Pancreas (tissue), 10 donors: Measurements from ENCODE around the gene UBA1. TPM values are rescaled to one million over a fixed set of nuclear protein-coding genes. Genes with fewer than 3 reads are reported as not detected.
A peak's percentile ranks its signal among the peaks of the same experiment; 100 is the strongest.

Experiments
- ATAC-seq, 4 donors: fragments of 200-7000 bp; cut with Tn5 transposase; one replicate each; pipeline versions ENCODE4 v1.8.0 to v1.9.1; 2020; ENCODE audit warnings: mild to moderate bottlenecking in 4 of 4, moderate library complexity in 4 of 4
- DNase-seq, 6 donors: peaks; one replicate each; pipeline ENCODE4 v3.0.0-alpha.2; 2020
- FAIRE-seq: peaks from 2 replicates; lab custom pipeline; 2012; peaks lifted over from hg19 to GRCh38; lab: Jason Lieb, UNC
- H3K27ac ChIP-seq, 4 donors: fragments of 200-600 bp; sonication (generic); 1 replicate in 3 of 4; 2 replicates in 1 of 4; pipeline versions ENCODE4 v1.5.0 to v1.8.0; 2020
- H3K27me3 ChIP-seq, 4 donors: fragments of 200-600 bp; one replicate each; pipeline ENCODE4 v1.8.0; 2021
- H3K36me3 ChIP-seq, 3 donors: fragments of 200-600 bp; sonication (generic) in 1 of 3; one replicate each; pipeline versions ENCODE4 v1.5.0 to v1.8.0; 2020 to 2021
- H3K4me1 ChIP-seq, 3 donors: fragments of 200-600 bp; one replicate each; pipeline ENCODE4 v1.8.0; 2021
- H3K4me3 ChIP-seq, 4 donors: fragments of 200-600 bp; sonication (generic) in 2 of 4; one replicate each; pipeline versions ENCODE4 v1.5.0 to v1.8.0; 2020 to 2021
- H3K9me3 ChIP-seq, 4 donors: fragments of 200-600 bp; one replicate each; pipeline ENCODE4 v1.8.0; 2021
- WGBS, 2 donors: extraction: QIAGEN DNeasy Blood & Tissue Kit; methylation state at CpG; one replicate each; pipeline ENCODE4 v1.1.7; 2013; 5-methylcytosine and 5-hydroxymethylcytosine counted together
- intact Hi-C, 3 donors: fragments of 100-400 bp; cut with DNase I; formaldehyde crosslinking; loops; one replicate each; pipeline versions ENCODE4 v1.11.1 to v1.14.2; 2022
- polyA plus RNA-seq, 2 donors: library from polyadenylated mRNA; stranded (reverse); fragments of 200-250 nt; gene quantifications; one replicate each; pipeline ENCODE4 v1.2.3, GENCODE V29; 2013
- total RNA-seq, 6 donors: library from RNA; stranded (reverse); fragmentation: NEBNext Ultra II Directional in 4 of 6; extraction: Animal tissue kit (Norgen Biotek cat#: 25700) in 4 of 6; gene quantifications; one replicate each; pipeline versions ENCODE4 v1.2.1 to v1.2.4, GENCODE V29; 2021 to 2023
- TF ChIP-seq, protein P1 (sequence below), 4 donors: fragments of 200-600 bp; sonication (generic) in 3 of 4; IDR thresholded peaks; one replicate each; pipeline versions ENCODE4 v1.5.0 to v1.8.0; 2021; ENCODE audit warnings: antibody characterized with exemption in 4 of 4
- donor health status: healthy with polysubstance abuse.
- donor health status: DM: no; HTN: no; CAD: no; lungs with moderate emphysema.
- donor health status: DM: no; HTN: no; CAD: no.
- donor health status: control.
- donor health status: control.
- donor health status: Bipolar disorder and iron deficiency.
- donor health status: DM: yes; HTN: yes; CAD: no.
- donor health status: DM: no; HTN: no; CAD: no.
- donor health status: DM: no; HTN: no; CAD: no.
- donor health status: DM: yes; HTN: yes; CAD: no.

The UBA1 gene
- total and polyA plus RNA-seq, 8 donors: 49.0 to 117 (median 64.3) TPM

- Histone ChIP-seq H3K36me3 (no peaks in the 10 kb centered on the region), H3K27ac (no peak overlapping the region), H3K27me3 (no peaks in the 10 kb centered on the region), H3K4me3 (peak overlapping the region; percentile 29 to 57 (median 46)), H3K4me1 (no peaks in the 10 kb centered on the region), H3K9me3 (no peaks in the 10 kb centered on the region)
- intact Hi-C loops: no loop called here
- TF ChIP-seq, protein P1, sequence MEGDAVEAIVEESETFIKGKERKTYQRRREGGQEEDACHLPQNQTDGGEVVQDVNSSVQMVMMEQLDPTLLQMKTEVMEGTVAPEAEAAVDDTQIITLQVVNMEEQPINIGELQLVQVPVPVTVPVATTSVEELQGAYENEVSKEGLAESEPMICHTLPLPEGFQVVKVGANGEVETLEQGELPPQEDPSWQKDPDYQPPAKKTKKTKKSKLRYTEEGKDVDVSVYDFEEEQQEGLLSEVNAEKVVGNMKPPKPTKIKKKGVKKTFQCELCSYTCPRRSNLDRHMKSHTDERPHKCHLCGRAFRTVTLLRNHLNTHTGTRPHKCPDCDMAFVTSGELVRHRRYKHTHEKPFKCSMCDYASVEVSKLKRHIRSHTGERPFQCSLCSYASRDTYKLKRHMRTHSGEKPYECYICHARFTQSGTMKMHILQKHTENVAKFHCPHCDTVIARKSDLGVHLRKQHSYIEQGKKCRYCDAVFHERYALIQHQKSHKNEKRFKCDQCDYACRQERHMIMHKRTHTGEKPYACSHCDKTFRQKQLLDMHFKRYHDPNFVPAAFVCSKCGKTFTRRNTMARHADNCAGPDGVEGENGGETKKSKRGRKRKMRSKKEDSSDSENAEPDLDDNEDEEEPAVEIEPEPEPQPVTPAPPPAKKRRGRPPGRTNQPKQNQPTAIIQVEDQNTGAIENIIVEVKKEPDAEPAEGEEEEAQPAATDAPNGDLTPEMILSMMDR (IDR thresholded peaks at IDR 0.05): no peak
- DNase-seq: peak in 3 of 6 donors; percentile 27 to 59 (median 47)
- no peak for FAIRE-seq
- ATAC-seq: no peak
- WGBS, 2 donors: 0 to 33% methylated on average over 10 of the region's 10 CpGs
Observed at GRCh38 chrX:47146121-47146935, 47.3 kb upstream of the UBA1 start.

DNA sequence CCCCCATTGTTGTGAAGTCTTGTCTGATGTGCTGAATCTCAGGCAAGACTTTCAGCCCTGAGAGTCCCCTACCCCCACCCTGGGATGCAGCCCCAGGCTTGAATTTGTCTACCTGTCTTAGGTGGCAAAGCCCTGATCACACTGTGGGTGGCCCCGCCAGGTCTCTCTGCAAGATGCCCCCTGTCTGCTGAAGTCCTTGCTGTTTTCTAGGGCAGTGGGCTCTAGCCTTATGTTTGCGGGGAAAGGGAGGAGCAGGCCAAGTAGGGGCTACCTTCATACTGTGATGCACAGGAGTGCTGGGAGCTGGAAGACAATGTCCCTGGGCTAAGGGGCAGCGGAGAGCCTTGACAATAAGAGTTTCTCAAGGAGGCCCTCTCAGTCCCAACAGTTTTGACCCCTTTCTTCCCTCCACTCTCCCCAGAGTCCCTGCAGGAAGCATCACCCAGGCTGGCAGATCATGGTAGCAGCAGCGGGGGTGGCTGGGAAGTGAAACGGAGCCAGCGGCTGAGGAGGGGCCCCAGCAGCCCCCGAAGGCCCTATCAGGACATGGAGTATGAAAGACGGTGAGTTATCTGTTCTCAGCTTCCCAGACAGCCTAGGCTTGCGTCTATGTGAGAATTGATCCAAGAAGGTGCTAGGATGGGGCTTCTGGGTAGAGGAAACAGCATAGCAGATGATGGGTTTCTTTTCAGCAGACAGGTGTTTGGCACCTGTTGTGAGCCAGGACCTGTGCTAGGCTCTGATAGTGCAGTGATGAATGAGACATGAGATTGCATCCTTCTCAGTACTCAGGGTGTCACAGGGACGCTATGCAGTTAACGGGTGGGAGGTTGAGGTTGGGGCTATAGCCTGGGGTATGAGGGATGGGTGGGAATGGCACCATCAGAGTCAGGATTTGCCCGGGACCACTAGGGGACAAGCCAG lies 46.4 kb upstream of the UBA1 start:
- Histone ChIP-seq H3K4me1 (no peaks in the 10 kb centered on the region), H3K27me3 (peaks cover 0 to 1% (median 0%) of the 10 kb centered on the region in 4 donors), H3K4me3 (no peak overlapping the region), H3K9me3 (no peaks in the 10 kb centered on the region), H3K36me3 (no peaks in the 10 kb centered on the region), H3K27ac (no peak overlapping the region)
- ATAC-seq (no peak), FAIRE-seq (no peak), DNase-seq (peak in 1 of 6 donors; percentile 28)
- intact Hi-C loops: no loop called here
- TF ChIP-seq, protein P1 (IDR thresholded peaks at IDR 0.05): no peak
- 60 to 71% methylated on average over 12 of the region's 12 CpGs for whole genome bisulfite sequencing, 2 donors

- Histone ChIP-seq H3K36me3 (no peaks in the 10 kb centered on the region), H3K27me3 (peaks cover 0 to 4% (median 0%) of the 10 kb centered on the region in 4 donors), H3K9me3 (no peaks in the 10 kb centered on the region), H3K4me3 (no peak overlapping the region), H3K27ac (no peak overlapping the region), H3K4me1 (no peaks in the 10 kb centered on the region)
- FAIRE-seq: no peak
- no peak for DNase-seq
- TF ChIP-seq, protein P1 (IDR thresholded peaks at IDR 0.05): no peak
- no peak for ATAC-seq
- WGBS, 2 donors: 50 to 52% methylated on average over 2 of the region's 2 CpGs
- intact Hi-C loops: no loop called here
Observed at GRCh38 chrX:47148946-47149345, 44.7 kb upstream of the UBA1 start.

- FAIRE-seq (no peak), ATAC-seq (no peak), DNase-seq (no peak)
- H3K9me3 ChIP-seq: no peaks in the 10 kb centered on the region
- TF ChIP-seq, protein P1 (IDR thresholded peaks at IDR 0.05): no peak
- H3K4me3 ChIP-seq: no peak overlapping the region
- peaks cover 0 to 4% (median 0%) of the 10 kb centered on the region in 4 donors for H3K27me3 ChIP-seq
- no peaks in the 10 kb centered on the region for H3K4me1 ChIP-seq
- no peak overlapping the region for H3K27ac ChIP-seq
- H3K36me3 ChIP-seq: no peaks in the 10 kb centered on the region
- intact Hi-C loops: no loop called here
Observed at GRCh38 chrX:47151435-47151834, 42.2 kb upstream of the UBA1 start.
